Fibroblast of lung (primary cell): ENCODE data around the gene ZNF516.

Experiments used
- EZH2 ChIP-seq: IDR thresholded peaks from 2 replicates; pipeline ENCODE4 v1.5.1; 2012; ENCODE audit warnings: low read length, control low read depth, mild to moderate bottlenecking; ENCODE audit errors: missing control alignments
- TF ChIP-seq, protein P1 (sequence below), 2 donors: IDR thresholded peaks in 1 of 2; conservative IDR thresholded peaks in 1 of 2; 1 replicate in 1 of 2; 2 replicates in 1 of 2; pipeline ENCODE4 v1.5.1; 2011 to 2012; ENCODE audit warnings: low read length in 2 of 2, control low read depth in 1 of 2, inconsistent platforms in 1 of 2, low read depth in 1 of 2, mild to moderate bottlenecking in 1 of 2

DNA sequence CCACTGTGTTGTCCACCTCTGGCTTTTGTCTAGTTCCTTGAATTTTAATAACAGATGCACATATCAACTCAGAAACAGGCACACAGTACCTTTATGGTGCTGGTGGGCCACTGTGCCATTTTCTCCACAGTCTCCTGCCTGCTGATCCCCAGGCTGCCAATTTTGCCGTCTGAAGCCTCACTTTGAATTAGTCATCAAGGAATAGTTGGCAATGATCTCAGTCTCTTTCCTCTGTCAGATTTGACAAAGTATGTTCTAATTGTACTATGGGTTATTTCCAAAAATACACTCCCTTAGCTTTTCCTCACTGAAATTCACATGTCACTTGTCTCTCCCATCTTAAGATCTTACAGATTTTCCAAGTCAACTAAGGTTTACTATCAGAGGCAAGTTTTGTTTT is 140.7 kb downstream of the ZNF516 start:
- TF ChIP-seq, protein P1, sequence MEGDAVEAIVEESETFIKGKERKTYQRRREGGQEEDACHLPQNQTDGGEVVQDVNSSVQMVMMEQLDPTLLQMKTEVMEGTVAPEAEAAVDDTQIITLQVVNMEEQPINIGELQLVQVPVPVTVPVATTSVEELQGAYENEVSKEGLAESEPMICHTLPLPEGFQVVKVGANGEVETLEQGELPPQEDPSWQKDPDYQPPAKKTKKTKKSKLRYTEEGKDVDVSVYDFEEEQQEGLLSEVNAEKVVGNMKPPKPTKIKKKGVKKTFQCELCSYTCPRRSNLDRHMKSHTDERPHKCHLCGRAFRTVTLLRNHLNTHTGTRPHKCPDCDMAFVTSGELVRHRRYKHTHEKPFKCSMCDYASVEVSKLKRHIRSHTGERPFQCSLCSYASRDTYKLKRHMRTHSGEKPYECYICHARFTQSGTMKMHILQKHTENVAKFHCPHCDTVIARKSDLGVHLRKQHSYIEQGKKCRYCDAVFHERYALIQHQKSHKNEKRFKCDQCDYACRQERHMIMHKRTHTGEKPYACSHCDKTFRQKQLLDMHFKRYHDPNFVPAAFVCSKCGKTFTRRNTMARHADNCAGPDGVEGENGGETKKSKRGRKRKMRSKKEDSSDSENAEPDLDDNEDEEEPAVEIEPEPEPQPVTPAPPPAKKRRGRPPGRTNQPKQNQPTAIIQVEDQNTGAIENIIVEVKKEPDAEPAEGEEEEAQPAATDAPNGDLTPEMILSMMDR (conservative IDR thresholded peaks at IDR 0.05 in 1 of 2, IDR thresholded peaks at IDR 0.05 in 1 of 2; ENCODE audit: low read depth in 1 of 2, low read length in 2 of 2) = no peak
- TF ChIP-seq EZH2 = no peak
